HEK293 (cell line): ENCODE measurements around the gene ZG16.

Experiments
- CTCF ChIA-PET: fragments of 350-600 bp; formaldehyde crosslinking; extraction: SDS; loops from one replicate; lab custom pipeline; 2021; ENCODE audit warnings: antibody characterized with exemption; lab: Yijun Ruan, JAX
- POLR2A ChIA-PET: fragments of 300-600 bp; formaldehyde crosslinking; extraction: SDS; loops from one replicate; lab custom pipeline; 2020; ENCODE audit warnings: antibody characterized with exemption, inconsistent platforms; lab: Yijun Ruan, JAX
- H3K27ac ChIP-seq: fragments of 200-500 bp; sonication (Bioruptor generic); 2 replicates; pipeline ENCODE4 v1.5.1; 2014; ENCODE audit warnings: low read depth, low read length, control low read depth, inconsistent platforms; ENCODE audit errors: extremely low read depth
- H3K36me3 ChIP-seq, 2 experiments: fragments of 200-500 bp in 1 of 2; sonication (Bioruptor generic) in 1 of 2; 1 replicate in 1 of 2; 2 replicates in 1 of 2; pipeline ENCODE4 v1.5.1; 2014 to 2017; ENCODE audit warnings: inconsistent platforms in 2 of 2, low read length in 2 of 2; ENCODE audit not compliant: control insufficient read depth in 2 of 2, insufficient read depth in 1 of 2
- H3K4me1 ChIP-seq: fragments of 200-500 bp; sonication (Bioruptor generic); 2 replicates; pipeline ENCODE4 v1.5.1; 2014; ENCODE audit warnings: mild to moderate bottlenecking, low read length, inconsistent platforms; ENCODE audit not compliant: control insufficient read depth, insufficient read depth
- H3K4me3 ChIP-seq: 2 replicates; pipeline ENCODE4 v1.5.1; 2011; ENCODE audit warnings: low read depth, mild to moderate bottlenecking, control low read depth, low read length, moderate library complexity
- H3K9me3 ChIP-seq: fragments of 200-500 bp; sonication (Bioruptor generic); 2 replicates; pipeline ENCODE4 v1.5.1; 2014; ENCODE audit warnings: low read depth, low read length, inconsistent platforms; ENCODE audit not compliant: control insufficient read depth, insufficient read depth
- GFI1B ChIP-seq: fragments of 450-650 bp; formaldehyde crosslinking; IDR thresholded peaks from 2 replicates; pipeline ENCODE4 v1.5.1; 2016; ENCODE audit warnings: missing biosample characterization, missing genetic modification characterization
- HOXA7 ChIP-seq: sonication (generic); formaldehyde crosslinking; IDR thresholded peaks from 2 replicates; pipeline ENCODE4 v1.8.1; 2022; ENCODE audit warnings: missing genetic modification reagents, borderline replicate concordance
- KLF1 ChIP-seq: fragments of 450-650 bp; formaldehyde crosslinking; IDR thresholded peaks from 2 replicates; pipeline ENCODE4 v1.5.1; 2016; ENCODE audit warnings: missing biosample characterization, missing genetic modification characterization
- TRIM28 ChIP-seq: IDR thresholded peaks from 2 replicates; pipeline ENCODE4 v1.6.1; 2011; ENCODE audit warnings: low read length, control low read depth, borderline replicate concordance
- ZBTB20 ChIP-seq: fragments of 450-650 bp; formaldehyde crosslinking; IDR thresholded peaks from 2 replicates; pipeline ENCODE4 v1.5.1; 2016; ENCODE audit warnings: missing biosample characterization, missing genetic modification characterization
- ZFHX2 ChIP-seq: fragments of 450-650 bp; formaldehyde crosslinking; conservative IDR thresholded peaks from 2 replicates; pipeline ENCODE4 v1.5.1; 2016; ENCODE audit warnings: missing biosample characterization, missing genetic modification characterization
- ZNF112 ChIP-seq: fragments of 450-650 bp; formaldehyde crosslinking; IDR thresholded peaks from 2 replicates; pipeline ENCODE4 v1.5.0; 2017; ENCODE audit warnings: missing biosample characterization, missing genetic modification characterization
- ZNF132 ChIP-seq: fragments of 450-650 bp; formaldehyde crosslinking; IDR thresholded peaks from 2 replicates; pipeline ENCODE4 v1.5.1; 2017; ENCODE audit warnings: missing biosample characterization, missing genetic modification characterization, borderline replicate concordance
- ZNF157 ChIP-seq: fragments of 450-650 bp; formaldehyde crosslinking; IDR thresholded peaks from 2 replicates; pipeline ENCODE4 v1.5.1; 2016; ENCODE audit warnings: missing biosample characterization, missing genetic modification characterization
- ZNF2 ChIP-seq: fragments of 450-650 bp; formaldehyde crosslinking; IDR thresholded peaks from 2 replicates; pipeline ENCODE4 v1.5.1; 2016; ENCODE audit warnings: missing biosample characterization, missing genetic modification characterization
- ZNF248 ChIP-seq: fragments of 450-650 bp; formaldehyde crosslinking; IDR thresholded peaks from 2 replicates; pipeline ENCODE4 v1.5.1; 2017; ENCODE audit warnings: missing biosample characterization, missing genetic modification characterization
- ZNF302 ChIP-seq: fragments of 450-650 bp; formaldehyde crosslinking; IDR thresholded peaks from 2 replicates; pipeline ENCODE4 v1.5.1; 2016; ENCODE audit warnings: missing biosample characterization, missing genetic modification characterization, low read depth
- ZNF558 ChIP-seq: fragments of 450-650 bp; formaldehyde crosslinking; IDR thresholded peaks from 2 replicates; pipeline ENCODE4 v1.5.1; 2016; ENCODE audit warnings: missing biosample characterization, missing genetic modification characterization
- ZNF791 ChIP-seq: fragments of 450-650 bp; formaldehyde crosslinking; IDR thresholded peaks from 2 replicates; pipeline ENCODE4 v1.5.1; 2016; ENCODE audit warnings: missing biosample characterization, missing genetic modification characterization
- ZNF792 ChIP-seq: fragments of 450-650 bp; formaldehyde crosslinking; IDR thresholded peaks from 2 replicates; pipeline ENCODE4 v1.5.1; 2016; ENCODE audit warnings: missing biosample characterization, missing genetic modification characterization
- TF ChIP-seq, protein P1 (sequence below): fragments of 450-650 bp; formaldehyde crosslinking; IDR thresholded peaks from 2 replicates; pipeline ENCODE4 v1.5.1; 2016; ENCODE audit warnings: missing biosample characterization, missing genetic modification characterization
- TF ChIP-seq, protein P2 (sequence below): fragments of 450-650 bp; formaldehyde crosslinking; optimal IDR thresholded peaks from 2 replicates; pipeline ENCODE3; 2016; ENCODE audit warnings: missing biosample characterization, mild to moderate bottlenecking, missing genetic modification characterization
- TF ChIP-seq, protein P3 (sequence below): fragments of 450-650 bp; formaldehyde crosslinking; IDR thresholded peaks from 2 replicates; pipeline ENCODE4 v1.5.1; 2016; ENCODE audit warnings: missing biosample characterization, missing genetic modification characterization
- TF ChIP-seq, protein P4 (sequence below): fragments of 450-650 bp; formaldehyde crosslinking; IDR thresholded peaks from 2 replicates; pipeline ENCODE4 v1.5.1; 2016; ENCODE audit warnings: missing biosample characterization, missing genetic modification characterization
- TF ChIP-seq, protein P5 (sequence below): fragments of 450-650 bp; formaldehyde crosslinking; IDR thresholded peaks from 2 replicates; pipeline ENCODE4 v1.5.1; 2016; ENCODE audit warnings: missing biosample characterization, missing genetic modification characterization

Gene ZG16

DNA sequence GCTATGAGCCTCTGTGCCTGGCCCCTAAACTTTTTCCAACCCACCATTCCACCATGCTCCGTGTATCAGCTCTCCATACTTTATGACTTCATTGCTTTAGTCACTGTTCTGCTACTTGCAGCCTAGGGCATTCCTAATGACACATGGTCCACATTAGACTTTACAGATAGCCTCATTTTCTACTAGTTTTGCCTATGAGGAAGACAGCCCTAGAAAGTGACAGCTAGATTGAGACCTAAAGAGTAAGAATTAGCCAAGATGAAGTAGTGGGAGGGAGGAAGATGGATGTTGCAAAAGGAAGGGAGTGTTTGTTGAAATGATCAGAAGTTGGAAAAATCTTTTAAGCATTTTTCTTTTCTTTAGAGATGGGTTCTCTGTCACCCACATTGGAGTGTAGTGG, 43.3 kb upstream of the ZG16 start:
- TF ChIP-seq, protein P1, sequence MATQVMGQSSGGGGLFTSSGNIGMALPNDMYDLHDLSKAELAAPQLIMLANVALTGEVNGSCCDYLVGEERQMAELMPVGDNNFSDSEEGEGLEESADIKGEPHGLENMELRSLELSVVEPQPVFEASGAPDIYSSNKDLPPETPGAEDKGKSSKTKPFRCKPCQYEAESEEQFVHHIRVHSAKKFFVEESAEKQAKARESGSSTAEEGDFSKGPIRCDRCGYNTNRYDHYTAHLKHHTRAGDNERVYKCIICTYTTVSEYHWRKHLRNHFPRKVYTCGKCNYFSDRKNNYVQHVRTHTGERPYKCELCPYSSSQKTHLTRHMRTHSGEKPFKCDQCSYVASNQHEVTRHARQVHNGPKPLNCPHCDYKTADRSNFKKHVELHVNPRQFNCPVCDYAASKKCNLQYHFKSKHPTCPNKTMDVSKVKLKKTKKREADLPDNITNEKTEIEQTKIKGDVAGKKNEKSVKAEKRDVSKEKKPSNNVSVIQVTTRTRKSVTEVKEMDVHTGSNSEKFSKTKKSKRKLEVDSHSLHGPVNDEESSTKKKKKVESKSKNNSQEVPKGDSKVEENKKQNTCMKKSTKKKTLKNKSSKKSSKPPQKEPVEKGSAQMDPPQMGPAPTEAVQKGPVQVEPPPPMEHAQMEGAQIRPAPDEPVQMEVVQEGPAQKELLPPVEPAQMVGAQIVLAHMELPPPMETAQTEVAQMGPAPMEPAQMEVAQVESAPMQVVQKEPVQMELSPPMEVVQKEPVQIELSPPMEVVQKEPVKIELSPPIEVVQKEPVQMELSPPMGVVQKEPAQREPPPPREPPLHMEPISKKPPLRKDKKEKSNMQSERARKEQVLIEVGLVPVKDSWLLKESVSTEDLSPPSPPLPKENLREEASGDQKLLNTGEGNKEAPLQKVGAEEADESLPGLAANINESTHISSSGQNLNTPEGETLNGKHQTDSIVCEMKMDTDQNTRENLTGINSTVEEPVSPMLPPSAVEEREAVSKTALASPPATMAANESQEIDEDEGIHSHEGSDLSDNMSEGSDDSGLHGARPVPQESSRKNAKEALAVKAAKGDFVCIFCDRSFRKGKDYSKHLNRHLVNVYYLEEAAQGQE (tag by site-specific recombination) = no peak
- TF ChIP-seq GFI1B (tag by site-specific recombination) (no peak), ZFHX2 (no peak), KLF1 (tag by site-specific recombination) (no peak), ZNF248 (tag by site-specific recombination) (no peak), ZNF2 (tag by site-specific recombination) (no peak), ZNF302 (tag by site-specific recombination) (no peak), ZNF558 (tag by site-specific recombination) (no peak), HOXA7 (CRISPR knock-in tag) (no peak), ZBTB20 (tag by site-specific recombination) (no peak), TRIM28 (no peak), ZNF792 (tag by site-specific recombination) (no peak), ZNF112 (tag by site-specific recombination) (no peak), ZNF157 (tag by site-specific recombination) (no peak), ZNF132 (tag by site-specific recombination) (no peak), ZNF791 (tag by site-specific recombination) (no peak)
- TF ChIP-seq, protein P2, sequence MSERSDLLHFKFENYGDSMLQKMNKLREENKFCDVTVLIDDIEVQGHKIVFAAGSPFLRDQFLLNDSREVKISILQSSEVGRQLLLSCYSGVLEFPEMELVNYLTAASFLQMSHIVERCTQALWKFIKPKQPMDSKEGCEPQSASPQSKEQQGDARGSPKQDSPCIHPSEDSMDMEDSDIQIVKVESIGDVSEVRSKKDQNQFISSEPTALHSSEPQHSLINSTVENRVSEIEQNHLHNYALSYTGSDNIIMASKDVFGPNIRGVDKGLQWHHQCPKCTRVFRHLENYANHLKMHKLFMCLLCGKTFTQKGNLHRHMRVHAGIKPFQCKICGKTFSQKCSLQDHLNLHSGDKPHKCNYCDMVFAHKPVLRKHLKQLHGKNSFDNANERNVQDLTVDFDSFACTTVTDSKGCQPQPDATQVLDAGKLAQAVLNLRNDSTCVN = no peak
- TF ChIP-seq, protein P3, sequence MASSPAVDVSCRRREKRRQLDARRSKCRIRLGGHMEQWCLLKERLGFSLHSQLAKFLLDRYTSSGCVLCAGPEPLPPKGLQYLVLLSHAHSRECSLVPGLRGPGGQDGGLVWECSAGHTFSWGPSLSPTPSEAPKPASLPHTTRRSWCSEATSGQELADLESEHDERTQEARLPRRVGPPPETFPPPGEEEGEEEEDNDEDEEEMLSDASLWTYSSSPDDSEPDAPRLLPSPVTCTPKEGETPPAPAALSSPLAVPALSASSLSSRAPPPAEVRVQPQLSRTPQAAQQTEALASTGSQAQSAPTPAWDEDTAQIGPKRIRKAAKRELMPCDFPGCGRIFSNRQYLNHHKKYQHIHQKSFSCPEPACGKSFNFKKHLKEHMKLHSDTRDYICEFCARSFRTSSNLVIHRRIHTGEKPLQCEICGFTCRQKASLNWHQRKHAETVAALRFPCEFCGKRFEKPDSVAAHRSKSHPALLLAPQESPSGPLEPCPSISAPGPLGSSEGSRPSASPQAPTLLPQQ (tag by site-specific recombination) = no peak
- TF ChIP-seq, protein P4, sequence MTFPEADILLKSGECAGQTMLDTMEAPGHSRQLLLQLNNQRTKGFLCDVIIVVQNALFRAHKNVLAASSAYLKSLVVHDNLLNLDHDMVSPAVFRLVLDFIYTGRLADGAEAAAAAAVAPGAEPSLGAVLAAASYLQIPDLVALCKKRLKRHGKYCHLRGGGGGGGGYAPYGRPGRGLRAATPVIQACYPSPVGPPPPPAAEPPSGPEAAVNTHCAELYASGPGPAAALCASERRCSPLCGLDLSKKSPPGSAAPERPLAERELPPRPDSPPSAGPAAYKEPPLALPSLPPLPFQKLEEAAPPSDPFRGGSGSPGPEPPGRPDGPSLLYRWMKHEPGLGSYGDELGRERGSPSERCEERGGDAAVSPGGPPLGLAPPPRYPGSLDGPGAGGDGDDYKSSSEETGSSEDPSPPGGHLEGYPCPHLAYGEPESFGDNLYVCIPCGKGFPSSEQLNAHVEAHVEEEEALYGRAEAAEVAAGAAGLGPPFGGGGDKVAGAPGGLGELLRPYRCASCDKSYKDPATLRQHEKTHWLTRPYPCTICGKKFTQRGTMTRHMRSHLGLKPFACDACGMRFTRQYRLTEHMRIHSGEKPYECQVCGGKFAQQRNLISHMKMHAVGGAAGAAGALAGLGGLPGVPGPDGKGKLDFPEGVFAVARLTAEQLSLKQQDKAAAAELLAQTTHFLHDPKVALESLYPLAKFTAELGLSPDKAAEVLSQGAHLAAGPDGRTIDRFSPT (tag by site-specific recombination) = no peak
- TF ChIP-seq, protein P5, sequence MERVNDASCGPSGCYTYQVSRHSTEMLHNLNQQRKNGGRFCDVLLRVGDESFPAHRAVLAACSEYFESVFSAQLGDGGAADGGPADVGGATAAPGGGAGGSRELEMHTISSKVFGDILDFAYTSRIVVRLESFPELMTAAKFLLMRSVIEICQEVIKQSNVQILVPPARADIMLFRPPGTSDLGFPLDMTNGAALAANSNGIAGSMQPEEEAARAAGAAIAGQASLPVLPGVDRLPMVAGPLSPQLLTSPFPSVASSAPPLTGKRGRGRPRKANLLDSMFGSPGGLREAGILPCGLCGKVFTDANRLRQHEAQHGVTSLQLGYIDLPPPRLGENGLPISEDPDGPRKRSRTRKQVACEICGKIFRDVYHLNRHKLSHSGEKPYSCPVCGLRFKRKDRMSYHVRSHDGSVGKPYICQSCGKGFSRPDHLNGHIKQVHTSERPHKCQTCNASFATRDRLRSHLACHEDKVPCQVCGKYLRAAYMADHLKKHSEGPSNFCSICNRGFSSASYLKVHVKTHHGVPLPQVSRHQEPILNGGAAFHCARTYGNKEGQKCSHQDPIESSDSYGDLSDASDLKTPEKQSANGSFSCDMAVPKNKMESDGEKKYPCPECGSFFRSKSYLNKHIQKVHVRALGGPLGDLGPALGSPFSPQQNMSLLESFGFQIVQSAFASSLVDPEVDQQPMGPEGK = no peak
- no peaks in the 10 kb centered on the region for H3K9me3 ChIP-seq
- ChIA-PET POLR2A (no interaction called here), CTCF (interaction anchor here (0.9 kb wide), 1 partner anchor 55 kb away, joined by 5 read pairs; the partner anchor contains the start of gene KIF22)
- no peaks in the 10 kb centered on the region for H3K4me1 ChIP-seq
- H3K4me3 ChIP-seq = no peak overlapping the region
- no peaks in the 10 kb centered on the region for H3K36me3 ChIP-seq
- no peak overlapping the region for H3K27ac ChIP-seq
